Measurements from ENCODE around the gene KCNIP1.
A peak's percentile ranks its signal among the peaks of the same experiment; 100 is the strongest.

Gene KCNIP1

GRCh38 chr5:170632266-170632984 is 128.6 kb downstream of the KCNIP1 start:
- DNase-seq = no peak

GRCh38 chr5:170632985-170633234 is 129.1 kb downstream of the KCNIP1 start:
- peak; percentile 41 to 45 for DNase-seq

DNA sequence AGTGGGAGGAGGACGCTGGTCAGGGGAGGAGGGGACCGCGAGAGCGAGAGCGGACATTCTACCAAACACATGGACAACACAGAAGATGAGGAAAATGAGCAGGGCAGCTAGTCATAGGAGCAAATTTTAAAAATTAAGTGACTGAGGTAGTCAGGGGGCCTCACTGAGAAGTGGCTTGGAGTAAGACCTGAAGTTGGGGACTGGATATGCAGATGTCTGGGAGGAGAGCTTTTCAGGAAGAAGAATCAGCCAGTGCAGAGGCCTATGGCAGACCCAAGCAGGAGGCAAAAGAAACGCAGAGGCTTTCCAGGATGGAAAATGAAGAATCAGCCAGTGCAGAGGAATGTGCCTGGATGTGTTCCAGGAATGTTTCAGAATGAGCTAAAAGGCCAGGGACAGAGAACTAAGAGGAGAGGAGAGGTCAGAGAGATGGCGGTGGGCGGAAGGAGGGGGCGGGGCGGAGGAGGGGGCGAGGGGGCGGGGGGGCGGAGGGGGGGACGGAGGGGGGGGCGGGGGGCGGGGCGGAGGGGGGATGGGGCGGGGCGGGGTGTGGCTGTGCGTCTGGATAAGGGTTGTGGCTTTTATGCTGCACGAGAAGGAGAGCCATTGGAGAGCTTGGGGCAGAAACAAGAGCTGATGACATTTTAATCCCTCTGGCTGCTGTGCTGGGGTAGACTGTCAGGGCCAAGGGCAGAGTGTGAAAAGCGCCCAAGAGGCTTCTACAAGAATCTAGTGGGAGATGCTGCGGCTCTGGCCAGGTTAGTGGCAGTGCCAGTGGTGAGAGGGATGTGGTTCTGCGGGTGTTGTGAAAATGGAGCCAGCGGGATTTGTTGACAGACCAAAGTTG is 129.6 kb downstream of the KCNIP1 start:
- no peak for DNase-seq

- no peak for DNase-seq
These were observed 130.6 kb downstream of the KCNIP1 start for GRCh38 chr5:170634256-170634990.

DNA sequence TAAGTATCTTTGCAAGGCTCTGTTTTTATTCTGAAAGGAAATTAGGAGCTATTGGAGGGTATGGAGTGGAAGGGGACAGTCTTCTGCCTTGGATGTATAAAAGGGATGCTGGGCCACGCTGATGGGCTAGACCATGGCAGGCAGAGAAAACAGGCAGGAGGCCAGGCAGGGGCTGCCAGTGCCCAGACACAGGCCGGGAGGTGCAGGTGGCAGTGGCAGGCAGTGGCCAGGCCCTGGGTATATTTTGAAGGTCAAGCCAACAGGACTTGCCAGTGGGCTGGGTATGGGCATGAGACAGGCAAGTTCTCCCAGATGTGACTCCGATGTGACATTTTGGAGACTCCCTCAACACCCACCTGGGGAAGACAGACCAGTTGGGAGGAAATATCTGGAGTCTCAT is 131.9 kb downstream of the KCNIP1 start:
- no peak for DNase-seq

DNA sequence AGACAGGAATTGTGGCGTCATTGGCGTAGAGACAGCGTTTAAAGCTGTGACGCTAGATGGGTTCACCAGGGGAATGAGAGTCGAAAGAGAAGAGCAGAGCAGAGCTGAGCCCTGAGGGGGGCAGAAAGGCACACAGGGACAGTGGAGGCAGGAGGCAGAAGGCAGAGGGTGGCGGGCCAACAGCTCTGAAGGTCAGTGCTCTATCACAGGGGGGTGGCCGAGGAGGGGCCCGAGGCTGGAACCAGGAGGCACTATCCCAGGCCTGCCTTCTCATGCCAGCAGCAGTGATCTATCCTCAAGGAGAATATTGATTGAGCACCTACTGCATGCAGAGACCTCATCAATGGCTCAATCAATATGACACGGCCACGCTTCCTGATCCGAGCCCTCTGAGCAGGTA is 132.4 kb downstream of the KCNIP1 start:
- DNase-seq = no peak

DNA sequence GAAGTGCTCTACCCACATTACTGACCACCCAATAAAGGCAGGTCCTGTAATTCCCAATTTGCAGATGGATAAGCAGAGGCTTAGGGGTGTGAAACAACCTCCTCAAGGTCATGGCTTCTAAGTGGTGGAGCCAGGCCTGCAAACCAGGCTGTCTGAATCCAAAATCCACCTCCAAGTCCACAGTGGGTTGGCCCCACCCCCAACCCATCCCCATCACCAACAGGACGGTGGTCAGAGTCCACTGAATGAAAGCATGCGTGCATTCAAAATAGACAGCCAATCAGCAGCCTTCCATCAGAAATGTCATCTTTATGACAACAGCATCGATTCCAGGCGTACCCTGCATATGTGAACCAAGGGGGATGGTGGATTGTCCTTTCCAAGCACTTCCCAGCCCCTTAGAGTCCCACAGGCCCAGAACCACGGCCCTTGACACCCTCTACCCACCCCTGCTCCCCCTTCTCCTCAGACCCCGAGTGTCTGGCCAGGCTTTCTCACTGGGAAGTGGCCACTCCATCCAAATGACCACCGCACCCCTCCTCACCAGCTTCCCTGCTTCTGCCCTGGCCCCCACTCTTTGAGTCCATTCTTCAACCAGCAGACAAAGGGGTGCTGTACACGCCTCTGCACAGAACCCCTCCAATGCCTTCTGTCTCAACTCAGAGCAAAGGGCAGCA is 133.1 kb downstream of the KCNIP1 start:
- DNase-seq = no peak

- DNase-seq = no peak
These were observed 134.2 kb downstream of the KCNIP1 start for GRCh38 chr5:170638051-170638450.

DNA sequence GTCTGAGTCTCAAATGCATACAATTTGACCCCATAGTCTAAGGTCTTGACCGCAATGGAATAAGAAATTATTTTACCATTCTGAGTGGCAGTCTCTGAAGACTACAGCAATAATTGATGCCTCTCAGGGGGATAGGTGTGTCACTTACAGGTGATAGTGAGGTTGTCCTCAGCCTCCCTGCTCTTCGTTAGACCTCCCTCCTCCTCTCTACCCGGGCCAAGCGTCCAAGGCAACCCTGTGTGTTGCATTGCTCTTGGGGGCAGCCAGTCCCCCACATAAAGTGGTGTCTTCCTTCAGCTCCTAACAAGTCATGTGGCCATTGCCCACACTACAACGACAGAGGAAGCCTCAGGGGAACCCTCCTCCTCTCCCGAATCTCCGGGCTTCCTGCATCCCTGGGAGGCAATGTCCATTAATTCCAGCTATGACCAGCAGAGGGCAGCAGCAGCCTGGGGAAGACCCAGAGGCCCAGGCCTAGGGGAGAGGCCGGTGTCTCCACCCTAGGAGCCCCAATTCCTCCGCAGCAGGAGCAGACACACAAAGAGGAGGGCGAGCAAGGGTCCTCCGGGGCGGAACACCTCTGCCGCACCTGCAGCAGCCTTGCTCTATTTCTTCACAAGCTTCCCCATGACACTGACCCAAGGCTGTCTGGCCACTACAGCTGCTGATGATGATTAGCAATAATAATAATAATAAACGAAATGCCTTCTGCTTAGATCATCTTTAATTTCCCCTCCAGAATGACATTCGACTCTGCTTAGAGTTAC is 134.8 kb downstream of the KCNIP1 start:
- DNase-seq = peak; percentile 42 to 44

DNA sequence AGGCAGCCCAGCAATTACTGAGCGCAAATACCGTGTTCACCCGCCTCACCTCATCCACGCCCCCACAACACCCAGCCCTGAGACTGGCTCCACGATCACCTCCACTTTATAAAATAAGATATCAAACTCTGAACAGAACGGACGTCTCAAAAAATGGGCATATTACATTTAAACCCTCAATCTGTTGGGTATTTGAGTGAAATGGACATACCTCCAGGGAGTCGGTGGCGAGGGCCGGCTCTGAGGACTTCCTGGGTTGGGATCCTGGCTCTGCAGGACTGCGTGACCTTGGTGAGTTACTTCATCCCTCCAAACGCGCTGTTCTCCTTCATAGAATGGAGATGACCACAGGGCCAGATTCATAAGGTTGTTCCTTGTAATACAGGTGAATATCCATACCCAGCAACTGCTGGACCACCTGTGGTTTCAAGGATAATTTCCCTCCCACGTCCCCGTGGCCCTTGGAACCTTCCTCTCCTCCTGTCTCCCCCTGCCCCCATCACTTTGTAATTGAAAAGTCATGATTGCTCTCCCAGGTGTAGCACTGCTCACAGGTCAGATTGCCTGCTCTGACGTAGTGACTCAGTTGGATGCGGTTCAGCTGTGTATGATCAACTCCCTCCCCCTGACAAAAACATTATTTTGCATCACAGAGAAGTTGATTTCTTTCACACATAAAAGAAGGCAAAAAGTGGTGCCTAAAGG is 135.6 kb downstream of the KCNIP1 start:
- DNase-seq = no peak

DNA sequence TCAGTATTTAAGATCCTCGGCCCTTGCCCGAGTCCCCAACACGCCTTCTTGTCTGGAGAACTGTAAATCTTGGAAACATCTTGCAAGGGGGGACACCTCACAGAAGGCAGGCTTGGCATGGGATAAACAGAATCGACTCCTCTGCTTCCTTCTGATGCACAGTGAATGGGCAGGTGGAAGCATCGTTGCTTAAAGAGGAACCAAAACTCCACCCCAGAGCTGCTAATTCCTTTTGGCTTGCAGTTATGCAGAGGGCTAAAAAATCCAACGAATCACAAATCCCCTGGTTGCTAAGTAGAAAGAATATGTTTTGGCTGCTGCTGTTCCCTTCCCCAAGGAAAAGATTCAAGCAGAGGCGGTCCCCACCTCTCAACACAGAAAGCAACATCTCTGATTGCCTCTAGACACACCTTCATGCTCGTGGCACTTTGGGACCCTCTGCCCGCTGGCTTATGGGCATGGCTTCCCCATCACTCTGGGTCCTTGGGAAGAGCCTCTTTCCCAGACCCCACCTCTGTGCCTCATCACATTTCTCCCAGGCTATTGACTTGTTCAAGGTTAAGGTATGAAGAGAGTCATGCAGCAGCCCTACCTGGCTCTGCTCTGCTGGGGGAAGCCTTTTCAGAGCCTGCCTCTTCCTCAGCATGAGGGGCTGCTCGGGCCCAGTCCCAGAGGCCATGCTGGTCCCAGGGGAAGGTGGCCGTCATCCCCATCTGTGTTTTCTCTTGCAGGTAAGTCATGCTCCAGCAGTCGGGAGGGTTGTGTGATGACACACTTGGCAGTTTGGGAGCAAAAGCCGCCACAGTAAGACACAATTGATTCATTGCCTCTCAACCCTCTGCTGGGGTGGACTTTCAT is 137.1 kb downstream of the KCNIP1 start:
- no peak for DNase-seq

GRCh38 chr5:170641589-170642031 is 137.8 kb downstream of the KCNIP1 start:
- no peak for DNase-seq

DNA sequence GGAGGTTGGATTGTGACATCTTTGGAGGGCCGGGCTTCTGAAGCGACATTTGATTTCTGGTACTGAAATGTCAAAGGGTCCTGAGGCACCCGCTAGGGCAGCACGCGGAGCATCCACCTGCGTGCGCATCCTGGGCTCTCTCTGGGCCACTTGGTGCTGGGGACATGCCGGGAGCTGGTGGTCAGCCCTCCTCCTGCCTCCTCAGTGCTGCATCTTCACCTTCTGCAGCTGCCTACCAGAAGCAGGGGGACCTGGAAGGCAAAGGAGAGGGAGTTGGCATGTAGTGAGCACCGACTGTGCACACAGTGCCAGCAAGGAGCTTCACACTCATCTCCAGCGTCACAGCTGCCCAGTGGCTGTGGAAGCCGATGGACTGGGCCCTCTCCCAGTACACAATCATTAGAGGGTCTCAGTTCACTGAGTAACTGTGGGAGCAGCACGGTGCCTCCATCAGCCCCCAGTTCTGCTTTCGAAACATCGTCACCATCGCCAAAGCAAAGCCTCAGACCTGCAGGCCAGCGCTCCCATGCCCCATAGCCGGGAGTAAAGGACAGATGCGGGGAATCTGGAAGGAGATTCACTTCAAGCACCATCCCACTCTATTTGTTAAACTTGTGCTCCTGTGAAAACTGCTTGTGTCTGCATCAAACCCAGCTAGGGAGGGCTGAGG is 138.4 kb downstream of the KCNIP1 start:
- DNase-seq = no peak

DNA sequence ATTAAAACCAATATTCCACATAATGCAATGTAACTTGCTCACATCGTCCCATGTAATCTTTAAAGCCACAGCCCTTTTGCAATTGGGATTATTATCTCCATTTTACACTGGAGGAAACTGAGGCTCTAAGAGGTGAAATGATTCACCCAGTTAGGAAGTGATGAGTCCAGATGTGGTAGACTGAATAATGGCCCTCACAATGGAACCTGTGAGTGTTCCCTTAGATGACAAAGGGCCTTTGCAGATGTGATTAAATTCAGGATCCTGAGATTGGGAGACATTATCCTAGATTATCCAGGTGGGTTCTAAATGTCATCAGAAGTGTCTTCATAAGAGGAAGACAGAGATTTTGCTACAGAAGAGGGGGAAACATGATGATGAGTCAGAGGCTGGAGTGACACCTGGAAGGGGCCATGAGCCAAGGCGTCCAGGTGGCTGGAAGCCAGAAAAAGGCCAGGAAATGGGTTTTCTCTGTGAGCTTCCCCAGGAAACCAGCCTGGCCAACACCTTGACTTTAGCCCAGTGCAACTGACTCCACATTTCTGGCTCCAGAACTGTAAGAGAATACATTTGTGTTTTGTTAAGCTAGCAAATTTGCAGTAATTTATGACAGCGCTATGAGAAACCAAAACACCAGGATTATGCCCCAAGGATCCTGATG is 139.1 kb downstream of the KCNIP1 start:
- DNase-seq = no peak

GRCh38 chr5:170643591-170643990 is 139.8 kb downstream of the KCNIP1 start:
- DNase-seq = no peak

DNA sequence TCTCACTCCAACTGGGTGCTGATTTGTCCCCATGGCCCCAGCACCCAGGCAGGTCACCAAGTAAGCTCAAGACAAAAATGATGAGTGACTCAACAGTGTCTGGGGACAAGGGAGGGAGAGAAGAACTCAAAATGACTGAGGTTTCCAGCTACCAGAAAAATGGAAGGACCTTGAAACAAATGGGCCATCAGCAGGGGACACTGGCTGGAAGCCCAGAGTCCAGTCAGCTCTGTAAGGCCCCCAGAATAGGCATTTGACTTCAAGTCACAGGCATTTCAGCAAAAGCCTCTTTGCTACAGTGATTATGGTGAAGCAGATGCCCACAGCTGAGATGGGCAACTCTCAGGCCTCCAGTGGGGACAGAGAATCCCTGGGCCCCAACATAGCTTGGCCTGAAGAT is 140.7 kb downstream of the KCNIP1 start:
- DNase-seq = no peak

- DNase-seq = no peak
These were observed 144.7 kb downstream of the KCNIP1 start for GRCh38 chr5:170648541-170648940.

DNA sequence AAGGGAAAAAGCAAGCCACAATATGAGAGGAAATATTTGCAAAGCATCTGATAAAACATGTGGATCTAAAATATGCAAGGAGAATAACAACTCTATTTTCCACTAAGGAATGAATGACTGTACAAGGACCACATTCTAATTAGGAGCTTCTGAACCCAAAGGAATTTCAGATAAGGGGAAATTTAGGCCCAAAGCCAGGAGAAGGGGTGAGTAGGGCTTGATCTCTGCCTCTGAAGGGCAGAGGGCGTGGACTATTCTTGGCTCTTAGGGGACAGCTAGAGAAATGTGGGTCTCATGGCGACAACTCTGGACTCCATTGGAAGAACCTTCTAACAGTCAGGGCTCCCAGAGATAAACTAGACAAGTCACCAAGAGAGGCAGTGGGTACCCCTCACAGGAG is 147.0 kb downstream of the KCNIP1 start:
- DNase-seq = no peak

- no peak for DNase-seq
These were observed 147.9 kb downstream of the KCNIP1 start for GRCh38 chr5:170651604-170652277.
